OCI-LY1 (cell line): ENCODE measurements around the gene DSG1.

Source experiments
- CTCF ChIP-seq: fragments of 200-600 bp; sonication (generic), shearing (Covaris generic); IDR thresholded peaks from 2 replicates; pipeline ENCODE4 v1.5.1; 2017; ENCODE audit warnings: mild to moderate bottlenecking, antibody characterized with exemption, low read length, moderate library complexity, mixed read lengths
- EZH2 ChIP-seq: fragments of 200-600 bp; sonication (generic), shearing (Covaris generic); IDR thresholded peaks from 2 replicates; pipeline ENCODE4 v1.8.0; 2017; ENCODE audit warnings: borderline replicate concordance, mixed run types, mild to moderate bottlenecking, antibody characterized with exemption, low read length, moderate library complexity, mixed read lengths

- no peak for TF ChIP-seq CTCF
- TF ChIP-seq EZH2: no peak
These were observed 49.0 kb upstream of the DSG1 start for GRCh38 chr18:31268985-31269406.
